Measurements from ENCODE around the gene PIAS3. TPM values are rescaled to one million over a fixed set of nuclear protein-coding genes. Genes with fewer than 3 reads are reported as not detected.
A peak's percentile ranks its signal among the peaks of the same experiment; 100 is the strongest.

The PIAS3 gene
- total RNA-seq, 1 donor from 2014 or later, result 38.8 TPM

GRCh38 chr1:145799806-145800205 lies 59.1 kb downstream of the PIAS3 start:
- H3K27ac Mint-ChIP-seq (ENCODE audit: unreplicated experiment), result no peak overlapping the region
- H3K9me3 Mint-ChIP-seq (ENCODE audit: unreplicated experiment), result peaks cover 9% of the 10 kb centered on the region
- H3K4me1 Mint-ChIP-seq (ENCODE audit: unreplicated experiment), result peaks cover 12% of the 10 kb centered on the region
- H3K4me3 Mint-ChIP-seq (ENCODE audit: unreplicated experiment), result no peak overlapping the region
- TF ChIP-seq CTCF (IDR thresholded peaks at IDR 0.05; ENCODE audit: unreplicated experiment), result no peak
- no peaks in the 10 kb centered on the region for H3K27me3 Mint-ChIP-seq (ENCODE audit: unreplicated experiment)
- peaks cover 35% of the 10 kb centered on the region for H3K36me3 Mint-ChIP-seq (ENCODE audit: low read depth, unreplicated experiment)
- DNase-seq (ENCODE audit: low spot score), result no peak

Small RNA genes lying within 50 kb of the gene (microRNA-seq; reads per million reads assigned to microRNA genes)
- 0.77 reads per million, percentile 4 among the genes with 10 or more reads in this experiment for gene MIR6736 (ENCODE audit: unreplicated experiment)

Other genes with a start within 250 kb of the PIAS3 start
- gene PDZK1, start 151.7 kb downstream of the PIAS3 start, total RNA-seq (ENCODE audit: unreplicated experiment), result 0.41 TPM
- not detected for gene CD160, start 139.6 kb downstream of the PIAS3 start, total RNA-seq (ENCODE audit: unreplicated experiment)
- 13.1 TPM for gene RNF115, start 35.0 kb downstream of the PIAS3 start, total RNA-seq (ENCODE audit: unreplicated experiment)
- gene POLR3C, start 34.9 kb downstream of the PIAS3 start, total RNA-seq (ENCODE audit: unreplicated experiment), result 28.4 TPM
- gene NUDT17, start 13.5 kb downstream of the PIAS3 start, total RNA-seq (ENCODE audit: unreplicated experiment), result 3.8 TPM
- not detected for gene ANKRD35, start 26.8 kb upstream of the PIAS3 start, total RNA-seq (ENCODE audit: unreplicated experiment)
- 6.1 TPM for gene ITGA10, start 51.0 kb upstream of the PIAS3 start, total RNA-seq (ENCODE audit: unreplicated experiment)
- gene PEX11B, start 59.6 kb upstream of the PIAS3 start, total RNA-seq (ENCODE audit: unreplicated experiment), result 34.0 TPM
- 213 TPM for gene RBM8A, start 68.4 kb upstream of the PIAS3 start, total RNA-seq (ENCODE audit: unreplicated experiment)
- 83.3 TPM for gene LIX1L, start 98.9 kb upstream of the PIAS3 start, total RNA-seq (ENCODE audit: unreplicated experiment)
- 0.56 TPM for gene ANKRD34A, start 105.5 kb upstream of the PIAS3 start, total RNA-seq (ENCODE audit: unreplicated experiment)
- gene POLR3GL, start 105.6 kb upstream of the PIAS3 start, total RNA-seq (ENCODE audit: unreplicated experiment), result 12.4 TPM
- 107 TPM for gene TXNIP, start 137.5 kb upstream of the PIAS3 start, total RNA-seq (ENCODE audit: unreplicated experiment)
- not detected for gene HJV, start 162.7 kb upstream of the PIAS3 start, total RNA-seq (ENCODE audit: unreplicated experiment)